ENCODE measurements around the gene FLYWCH1.

DNA sequence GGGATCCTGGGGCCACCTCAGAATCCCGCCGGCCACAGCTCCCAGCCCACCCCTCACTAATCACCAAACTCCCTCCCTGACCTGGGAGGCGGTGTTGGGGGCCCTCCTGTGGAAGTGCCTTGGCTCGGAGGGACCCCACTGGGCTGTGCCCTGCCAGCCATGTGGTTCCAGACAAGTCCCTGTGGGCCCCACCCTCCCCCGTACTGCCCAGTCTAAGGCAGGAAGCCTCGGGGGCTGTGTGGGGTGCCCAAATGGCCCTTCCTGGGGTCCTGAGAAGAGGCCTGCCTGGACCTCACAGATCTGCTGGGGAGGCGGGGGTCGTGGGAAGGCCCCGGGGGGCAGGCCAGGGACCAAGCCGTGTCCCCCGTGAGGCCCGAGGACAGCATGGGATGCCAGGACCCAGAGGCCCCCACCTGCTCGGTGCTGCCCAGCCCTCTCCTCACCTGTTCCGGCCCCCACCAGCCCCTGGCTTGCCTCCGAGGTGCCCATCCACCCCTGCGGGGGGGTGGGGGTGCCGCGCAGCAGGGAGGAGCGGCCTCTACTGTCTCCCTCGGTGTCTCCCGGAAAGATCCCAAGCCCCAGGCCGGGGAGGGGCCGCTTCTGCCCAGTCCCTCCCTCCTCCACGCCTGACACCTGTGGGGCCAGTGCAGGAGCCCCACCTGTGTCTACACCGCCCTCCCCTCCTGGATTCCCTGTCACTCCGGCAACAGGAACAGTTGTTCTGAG lies 43.1 kb downstream of the FLYWCH1 start:
- TF ChIP-seq, protein P1, sequence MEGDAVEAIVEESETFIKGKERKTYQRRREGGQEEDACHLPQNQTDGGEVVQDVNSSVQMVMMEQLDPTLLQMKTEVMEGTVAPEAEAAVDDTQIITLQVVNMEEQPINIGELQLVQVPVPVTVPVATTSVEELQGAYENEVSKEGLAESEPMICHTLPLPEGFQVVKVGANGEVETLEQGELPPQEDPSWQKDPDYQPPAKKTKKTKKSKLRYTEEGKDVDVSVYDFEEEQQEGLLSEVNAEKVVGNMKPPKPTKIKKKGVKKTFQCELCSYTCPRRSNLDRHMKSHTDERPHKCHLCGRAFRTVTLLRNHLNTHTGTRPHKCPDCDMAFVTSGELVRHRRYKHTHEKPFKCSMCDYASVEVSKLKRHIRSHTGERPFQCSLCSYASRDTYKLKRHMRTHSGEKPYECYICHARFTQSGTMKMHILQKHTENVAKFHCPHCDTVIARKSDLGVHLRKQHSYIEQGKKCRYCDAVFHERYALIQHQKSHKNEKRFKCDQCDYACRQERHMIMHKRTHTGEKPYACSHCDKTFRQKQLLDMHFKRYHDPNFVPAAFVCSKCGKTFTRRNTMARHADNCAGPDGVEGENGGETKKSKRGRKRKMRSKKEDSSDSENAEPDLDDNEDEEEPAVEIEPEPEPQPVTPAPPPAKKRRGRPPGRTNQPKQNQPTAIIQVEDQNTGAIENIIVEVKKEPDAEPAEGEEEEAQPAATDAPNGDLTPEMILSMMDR (IDR thresholded peaks at IDR 0.05), result no peak
- no peak for TF ChIP-seq POLR2A (IDR thresholded peaks at IDR 0.05)
